WTC11 (cell line): ENCODE results near the gene HIPK2. TPM values are rescaled to one million over a fixed set of nuclear protein-coding genes. Genes with fewer than 3 reads are reported as not detected.

Experiments used
- ATAC-seq: fragments of 200-7000 bp; cut with Tn5 transposase; 2 replicates; pipeline ENCODE4 v1.10.0; 2021; ENCODE audit warnings: mild to moderate bottlenecking, moderate library complexity
- CTCF ChIA-PET: fragments of 300-600 bp; sonication (Branson Sonifier 250); formaldehyde crosslinking; loops from one replicate; lab custom pipeline; 2021; ENCODE audit warnings: antibody characterized with exemption; lab: Charles Lee
- POLR2A ChIA-PET: fragments of 350-600 bp; sonication (Branson Sonifier 250); formaldehyde crosslinking; loops from one replicate; lab custom pipeline; 2021; ENCODE audit warnings: antibody characterized with exemption; lab: Charles Lee
- DNase-seq: peaks from one replicate; pipeline ENCODE4 v3.0.0; 2021; ENCODE audit warnings: low spot score
- H3K27ac Mint-ChIP-seq: 2 replicates; pipeline ENCODE4 v1.8.0; 2021; ENCODE audit warnings: mixed read lengths
- H3K27me3 Mint-ChIP-seq: 2 replicates; pipeline ENCODE4 v1.8.0; 2021; ENCODE audit warnings: low read depth, mild to moderate bottlenecking, moderate library complexity, mixed read lengths
- H3K36me3 Mint-ChIP-seq: 2 replicates; pipeline ENCODE4 v1.8.0; 2021; ENCODE audit warnings: mixed read lengths
- H3K4me1 Mint-ChIP-seq: 2 replicates; pipeline ENCODE4 v1.8.0; 2022; ENCODE audit warnings: mixed read lengths
- H3K4me3 Mint-ChIP-seq: 2 replicates; pipeline ENCODE4 v1.8.0; 2021; ENCODE audit warnings: mild to moderate bottlenecking, moderate library complexity, mixed read lengths
- H3K9me3 Mint-ChIP-seq: 2 replicates; pipeline ENCODE4 v1.8.0; 2021; ENCODE audit warnings: mixed read lengths
- CREM ChIP-seq: sonication (generic); formaldehyde crosslinking; IDR thresholded peaks from 2 replicates; pipeline ENCODE4 v1.8.1; 2022; ENCODE audit warnings: mild to moderate bottlenecking, missing genetic modification reagents, moderate library complexity
- CTCF ChIP-seq: fragments of 200-600 bp; IDR thresholded peaks from 2 replicates; pipeline ENCODE4 v1.8.0; 2022; ENCODE audit warnings: antibody characterized with exemption
- E2F5 ChIP-seq: sonication (generic); formaldehyde crosslinking; IDR thresholded peaks from 2 replicates; pipeline ENCODE4 v1.8.1; 2022; ENCODE audit warnings: mild to moderate bottlenecking, moderate library complexity, missing genetic modification reagents
- GABPB1 ChIP-seq: sonication (generic); formaldehyde crosslinking; IDR thresholded peaks from 2 replicates; pipeline ENCODE4 v1.8.1; 2023; ENCODE audit warnings: mild to moderate bottlenecking, missing genetic modification reagents
- NFATC4 ChIP-seq: fragments of 250-450 bp; sonication (Bioruptor Pico); IDR thresholded peaks from 2 replicates; pipeline ENCODE4 v1.9.0; 2021; ENCODE audit warnings: mild to moderate bottlenecking
- NR3C1 ChIP-seq: sonication (generic); formaldehyde crosslinking; conservative IDR thresholded peaks from 2 replicates; pipeline ENCODE4 v1.8.1; 2023; ENCODE audit warnings: low read depth, mild to moderate bottlenecking, missing genetic modification reagents
- STAT6 ChIP-seq: sonication (generic); formaldehyde crosslinking; conservative IDR thresholded peaks from 2 replicates; pipeline ENCODE4 v1.8.1; 2023; ENCODE audit warnings: mild to moderate bottlenecking, low read depth, missing genetic modification reagents, moderate library complexity
- TCF7 ChIP-seq: sonication (generic); formaldehyde crosslinking; IDR thresholded peaks from 2 replicates; pipeline ENCODE4 v1.8.0; 2022; ENCODE audit warnings: mild to moderate bottlenecking, low read depth, missing genetic modification reagents, moderate library complexity
- TEAD4 ChIP-seq: sonication (generic); formaldehyde crosslinking; IDR thresholded peaks from 2 replicates; pipeline ENCODE4 v1.8.0; 2022; ENCODE audit warnings: mild to moderate bottlenecking, missing genetic modification reagents
- ZNF423 ChIP-seq: fragments of 250-450 bp; sonication (Bioruptor Pico); IDR thresholded peaks from 2 replicates; pipeline ENCODE4 v2.1.2; 2022; ENCODE audit warnings: mild to moderate bottlenecking, moderate library complexity
- ZNF671 ChIP-seq: fragments of 250-450 bp; sonication (Bioruptor Pico); IDR thresholded peaks from 2 replicates; pipeline ENCODE4 v1.8.0; 2021; ENCODE audit warnings: mild to moderate bottlenecking
- total RNA-seq: library from RNA; stranded (reverse); gene quantifications from 3 replicates; pipeline ENCODE4 v1.2.3, GENCODE V29; 2021
- TF ChIP-seq, protein P1 (sequence below): sonication (generic); formaldehyde crosslinking; IDR thresholded peaks from 2 replicates; pipeline ENCODE4 v1.8.0; 2022; ENCODE audit warnings: mild to moderate bottlenecking, missing genetic modification reagents
- TF ChIP-seq, protein P2 (sequence below): sonication (generic); formaldehyde crosslinking; IDR thresholded peaks from 2 replicates; pipeline ENCODE4 v1.8.0; 2023; ENCODE audit warnings: mild to moderate bottlenecking, missing genetic modification reagents
- TF ChIP-seq, protein P3 (sequence below): sonication (generic); formaldehyde crosslinking; IDR thresholded peaks from 2 replicates; pipeline ENCODE4 v1.8.0; 2022; ENCODE audit warnings: mild to moderate bottlenecking, missing genetic modification reagents
- TF ChIP-seq, protein P4 (sequence below): fragments of 250-450 bp; sonication (Bioruptor Pico); conservative IDR thresholded peaks from 2 replicates; pipeline ENCODE4 v1.9.0; 2021; ENCODE audit warnings: mild to moderate bottlenecking
- TF ChIP-seq, protein P5 (sequence below): sonication (generic); formaldehyde crosslinking; IDR thresholded peaks from 2 replicates; pipeline ENCODE4 v1.8.0; 2023; ENCODE audit warnings: missing genetic modification reagents, mild to moderate bottlenecking, borderline replicate concordance

HIPK2 gene
- total RNA-seq, 1 experiment from 2014 or later, result 25.3 TPM

GRCh38 chr7:139807009-139807408 lies 29.2 kb upstream of the HIPK2 start (continued):
- no peak for TF ChIP-seq NR3C1
- TF ChIP-seq, all 79 proteins: peak for 0

DNA sequence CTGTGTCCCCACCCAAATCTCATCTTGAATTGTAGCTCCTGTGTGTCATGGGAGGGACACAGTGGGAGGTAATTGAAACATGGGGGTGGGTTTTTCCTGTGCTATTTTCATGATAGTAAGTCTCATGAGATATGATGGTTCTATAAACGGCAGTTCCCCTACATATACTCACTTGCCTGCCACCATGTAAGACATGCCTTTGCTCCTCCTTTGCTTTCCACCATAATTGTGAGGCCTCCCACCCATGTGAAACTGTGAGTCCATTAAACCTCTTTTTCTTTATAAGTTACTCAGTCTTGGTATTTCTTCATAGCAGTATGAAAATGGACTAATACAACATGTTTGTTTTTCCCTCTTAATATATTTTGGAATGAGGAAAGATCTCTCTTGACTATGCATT lies 26.8 kb upstream of the HIPK2 start:
- ChIA-PET CTCF (no interaction called here), POLR2A (no interaction called here)
- Mint-ChIP-seq H3K9me3 (peaks cover 44% of the 10 kb centered on the region), H3K27ac (no peak overlapping the region), H3K27me3 (peaks cover 6% of the 10 kb centered on the region)
- DNase-seq (no peak), ATAC-seq (no peak)
- TF ChIP-seq ZNF671 (CRISPR knock-in tag), result no peak
- no peak for TF ChIP-seq TCF7 (CRISPR knock-in tag)
- TF ChIP-seq, protein P1, sequence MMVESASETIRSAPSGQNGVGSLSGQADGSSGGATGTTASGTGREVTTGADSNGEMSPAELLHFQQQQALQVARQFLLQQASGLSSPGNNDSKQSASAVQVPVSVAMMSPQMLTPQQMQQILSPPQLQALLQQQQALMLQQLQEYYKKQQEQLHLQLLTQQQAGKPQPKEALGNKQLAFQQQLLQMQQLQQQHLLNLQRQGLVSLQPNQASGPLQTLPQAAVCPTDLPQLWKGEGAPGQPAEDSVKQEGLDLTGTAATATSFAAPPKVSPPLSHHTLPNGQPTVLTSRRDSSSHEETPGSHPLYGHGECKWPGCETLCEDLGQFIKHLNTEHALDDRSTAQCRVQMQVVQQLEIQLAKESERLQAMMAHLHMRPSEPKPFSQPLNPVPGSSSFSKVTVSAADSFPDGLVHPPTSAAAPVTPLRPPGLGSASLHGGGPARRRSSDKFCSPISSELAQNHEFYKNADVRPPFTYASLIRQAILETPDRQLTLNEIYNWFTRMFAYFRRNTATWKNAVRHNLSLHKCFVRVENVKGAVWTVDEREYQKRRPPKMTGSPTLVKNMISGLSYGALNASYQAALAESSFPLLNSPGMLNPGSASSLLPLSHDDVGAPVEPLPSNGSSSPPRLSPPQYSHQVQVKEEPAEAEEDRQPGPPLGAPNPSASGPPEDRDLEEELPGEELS (CRISPR knock-in tag), result no peak
- TF ChIP-seq NFATC4 (CRISPR knock-in tag), result no peak
- TF ChIP-seq, all 79 proteins: peak for 0
- Mint-ChIP-seq H3K4me3 (no peak overlapping the region), H3K4me1 (no peaks in the 10 kb centered on the region), H3K36me3 (peaks cover 27% of the 10 kb centered on the region)

DNA sequence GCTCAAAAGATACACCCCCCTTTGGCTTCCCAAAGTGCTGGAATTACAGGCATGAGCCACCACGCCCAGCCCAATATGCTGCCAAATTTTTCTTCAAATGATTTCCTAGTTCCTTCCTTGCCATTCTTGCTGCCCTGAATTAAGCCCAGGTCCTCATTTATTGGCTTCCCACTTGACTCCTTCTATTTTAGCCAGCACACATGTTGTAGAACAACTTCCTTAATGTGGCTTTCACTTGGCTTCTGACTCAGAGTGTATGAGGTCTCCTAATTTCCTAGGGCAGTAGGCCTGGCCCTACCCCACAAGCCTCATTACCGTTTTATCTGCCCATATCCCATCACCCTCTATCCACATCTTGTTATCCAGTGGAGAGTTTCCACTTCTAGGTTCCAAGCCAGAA lies 21.8 kb upstream of the HIPK2 start:
- peaks cover 25% of the 10 kb centered on the region for H3K36me3 Mint-ChIP-seq
- DNase-seq, result no peak
- CTCF ChIA-PET, result no interaction called here
- POLR2A ChIA-PET, result no interaction called here
- H3K9me3 Mint-ChIP-seq, result peaks cover 35% of the 10 kb centered on the region
- H3K27me3 Mint-ChIP-seq, result peaks cover 6% of the 10 kb centered on the region
- no peak overlapping the region for H3K4me3 Mint-ChIP-seq
- peaks cover 4% of the 10 kb centered on the region for H3K4me1 Mint-ChIP-seq
- no peak for ATAC-seq
- H3K27ac Mint-ChIP-seq, result no peak overlapping the region
- TF ChIP-seq CTCF (no peak), TEAD4 (CRISPR knock-in tag) (no peak), ZNF423 (CRISPR knock-in tag) (no peak), GABPB1 (no peak), ZNF671 (CRISPR knock-in tag) (no peak), E2F5 (CRISPR knock-in tag) (no peak), NFATC4 (CRISPR knock-in tag) (no peak), STAT6 (no peak), CREM (CRISPR knock-in tag) (no peak)
- TF ChIP-seq, protein P2, sequence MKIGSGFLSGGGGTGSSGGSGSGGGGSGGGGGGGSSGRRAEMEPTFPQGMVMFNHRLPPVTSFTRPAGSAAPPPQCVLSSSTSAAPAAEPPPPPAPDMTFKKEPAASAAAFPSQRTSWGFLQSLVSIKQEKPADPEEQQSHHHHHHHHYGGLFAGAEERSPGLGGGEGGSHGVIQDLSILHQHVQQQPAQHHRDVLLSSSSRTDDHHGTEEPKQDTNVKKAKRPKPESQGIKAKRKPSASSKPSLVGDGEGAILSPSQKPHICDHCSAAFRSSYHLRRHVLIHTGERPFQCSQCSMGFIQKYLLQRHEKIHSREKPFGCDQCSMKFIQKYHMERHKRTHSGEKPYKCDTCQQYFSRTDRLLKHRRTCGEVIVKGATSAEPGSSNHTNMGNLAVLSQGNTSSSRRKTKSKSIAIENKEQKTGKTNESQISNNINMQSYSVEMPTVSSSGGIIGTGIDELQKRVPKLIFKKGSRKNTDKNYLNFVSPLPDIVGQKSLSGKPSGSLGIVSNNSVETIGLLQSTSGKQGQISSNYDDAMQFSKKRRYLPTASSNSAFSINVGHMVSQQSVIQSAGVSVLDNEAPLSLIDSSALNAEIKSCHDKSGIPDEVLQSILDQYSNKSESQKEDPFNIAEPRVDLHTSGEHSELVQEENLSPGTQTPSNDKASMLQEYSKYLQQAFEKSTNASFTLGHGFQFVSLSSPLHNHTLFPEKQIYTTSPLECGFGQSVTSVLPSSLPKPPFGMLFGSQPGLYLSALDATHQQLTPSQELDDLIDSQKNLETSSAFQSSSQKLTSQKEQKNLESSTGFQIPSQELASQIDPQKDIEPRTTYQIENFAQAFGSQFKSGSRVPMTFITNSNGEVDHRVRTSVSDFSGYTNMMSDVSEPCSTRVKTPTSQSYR, result no peak
- TF ChIP-seq, protein P3, sequence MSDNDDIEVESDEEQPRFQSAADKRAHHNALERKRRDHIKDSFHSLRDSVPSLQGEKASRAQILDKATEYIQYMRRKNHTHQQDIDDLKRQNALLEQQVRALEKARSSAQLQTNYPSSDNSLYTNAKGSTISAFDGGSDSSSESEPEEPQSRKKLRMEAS (CRISPR knock-in tag), result no peak
- TF ChIP-seq, protein P4, sequence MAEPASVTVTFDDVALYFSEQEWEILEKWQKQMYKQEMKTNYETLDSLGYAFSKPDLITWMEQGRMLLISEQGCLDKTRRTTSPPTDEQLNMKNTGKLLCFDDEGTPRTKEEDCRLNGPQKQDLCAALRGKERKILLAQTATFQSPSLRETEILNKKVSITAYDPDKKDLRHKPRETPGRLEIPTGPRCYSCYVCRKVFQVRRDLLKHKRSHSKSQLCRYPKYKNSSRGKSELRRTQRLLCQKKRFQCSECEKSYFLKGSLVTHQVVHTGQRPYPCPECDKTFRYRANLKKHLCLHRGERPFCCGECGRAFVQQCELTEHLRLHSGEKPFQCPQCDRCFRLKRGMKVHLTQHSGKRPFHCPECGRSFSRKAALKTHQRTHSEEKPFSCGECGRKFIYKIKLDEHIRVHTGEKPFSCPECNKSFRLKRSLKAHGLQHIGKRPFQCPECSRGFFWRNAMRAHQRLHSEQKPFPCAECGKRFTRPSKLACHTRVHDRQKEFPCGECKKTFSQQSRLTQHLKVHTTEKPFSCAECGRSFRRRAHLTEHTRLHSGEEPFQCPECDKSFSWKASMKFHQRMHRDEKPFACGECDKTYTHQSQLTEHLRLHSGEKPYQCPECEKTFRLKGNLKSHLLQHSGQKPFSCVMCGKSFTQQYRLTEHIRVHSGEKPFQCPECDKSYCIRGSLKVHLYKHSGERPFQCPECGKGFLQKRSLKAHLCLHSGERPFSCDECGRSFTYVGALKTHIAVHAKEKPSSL (CRISPR knock-in tag), result no peak
- TF ChIP-seq, protein P5, sequence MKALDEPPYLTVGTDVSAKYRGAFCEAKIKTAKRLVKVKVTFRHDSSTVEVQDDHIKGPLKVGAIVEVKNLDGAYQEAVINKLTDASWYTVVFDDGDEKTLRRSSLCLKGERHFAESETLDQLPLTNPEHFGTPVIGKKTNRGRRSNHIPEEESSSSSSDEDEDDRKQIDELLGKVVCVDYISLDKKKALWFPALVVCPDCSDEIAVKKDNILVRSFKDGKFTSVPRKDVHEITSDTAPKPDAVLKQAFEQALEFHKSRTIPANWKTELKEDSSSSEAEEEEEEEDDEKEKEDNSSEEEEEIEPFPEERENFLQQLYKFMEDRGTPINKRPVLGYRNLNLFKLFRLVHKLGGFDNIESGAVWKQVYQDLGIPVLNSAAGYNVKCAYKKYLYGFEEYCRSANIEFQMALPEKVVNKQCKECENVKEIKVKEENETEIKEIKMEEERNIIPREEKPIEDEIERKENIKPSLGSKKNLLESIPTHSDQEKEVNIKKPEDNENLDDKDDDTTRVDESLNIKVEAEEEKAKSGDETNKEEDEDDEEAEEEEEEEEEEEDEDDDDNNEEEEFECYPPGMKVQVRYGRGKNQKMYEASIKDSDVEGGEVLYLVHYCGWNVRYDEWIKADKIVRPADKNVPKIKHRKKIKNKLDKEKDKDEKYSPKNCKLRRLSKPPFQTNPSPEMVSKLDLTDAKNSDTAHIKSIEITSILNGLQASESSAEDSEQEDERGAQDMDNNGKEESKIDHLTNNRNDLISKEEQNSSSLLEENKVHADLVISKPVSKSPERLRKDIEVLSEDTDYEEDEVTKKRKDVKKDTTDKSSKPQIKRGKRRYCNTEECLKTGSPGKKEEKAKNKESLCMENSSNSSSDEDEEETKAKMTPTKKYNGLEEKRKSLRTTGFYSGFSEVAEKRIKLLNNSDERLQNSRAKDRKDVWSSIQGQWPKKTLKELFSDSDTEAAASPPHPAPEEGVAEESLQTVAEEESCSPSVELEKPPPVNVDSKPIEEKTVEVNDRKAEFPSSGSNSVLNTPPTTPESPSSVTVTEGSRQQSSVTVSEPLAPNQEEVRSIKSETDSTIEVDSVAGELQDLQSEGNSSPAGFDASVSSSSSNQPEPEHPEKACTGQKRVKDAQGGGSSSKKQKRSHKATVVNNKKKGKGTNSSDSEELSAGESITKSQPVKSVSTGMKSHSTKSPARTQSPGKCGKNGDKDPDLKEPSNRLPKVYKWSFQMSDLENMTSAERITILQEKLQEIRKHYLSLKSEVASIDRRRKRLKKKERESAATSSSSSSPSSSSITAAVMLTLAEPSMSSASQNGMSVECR (CRISPR knock-in tag), result no peak
